Cardiac muscle cell (in vitro differentiated cells and primary cell): ENCODE results near the gene MYOM1. TPM values are rescaled to one million over a fixed set of nuclear protein-coding genes. Genes with fewer than 3 reads are reported as not detected.
A peak's percentile ranks its signal among the peaks of the same experiment; 100 is the strongest.

ENCODE experiments used
- DNase-seq, 2 donors: peaks; one replicate each; pipeline versions ENCODE4 v3.0.0 to v3.0.0-alpha.2; 2010 to 2017; ENCODE audit warnings: low read depth in 1 of 2, low spot score in 1 of 2
- H3K27ac ChIP-seq: fragments of 200-600 bp; sonication (generic); 2 replicates; pipeline ENCODE4 v1.5.1; 2016
- H3K27me3 ChIP-seq: fragments of 200-600 bp; sonication (generic); 2 replicates; pipeline ENCODE4 v1.6.0; 2016; ENCODE audit warnings: control low read depth
- H3K36me3 ChIP-seq: fragments of 200-600 bp; sonication (generic); 2 replicates; pipeline ENCODE4 v1.5.1; 2016; ENCODE audit warnings: control low read depth
- H3K4me1 ChIP-seq: fragments of 200-600 bp; sonication (generic); 2 replicates; pipeline ENCODE4 v1.8.1; 2017; ENCODE audit warnings: low read depth, mild to moderate bottlenecking, mixed run types
- H3K4me3 ChIP-seq: fragments of 200-600 bp; sonication (generic); 2 replicates; pipeline ENCODE4 v1.5.1; 2016; ENCODE audit warnings: mild to moderate bottlenecking
- H3K9me3 ChIP-seq: fragments of 200-600 bp; sonication (generic); 2 replicates; pipeline ENCODE4 v1.5.1; 2017; ENCODE audit warnings: low read depth, mild to moderate bottlenecking, control low read depth
- polyA plus RNA-seq: library from polyadenylated mRNA; unstranded; fragments of >200 nt; fragmentation: Nextera tagmentation; extraction: Ambion mirVana; gene quantifications from 2 replicates; pipeline ENCODE4 v1.2.1, GENCODE V29; 2016
- total RNA-seq: library from RNA; depleted of rRNA; stranded (reverse); fragments of >200 nt; gene quantifications from 2 replicates; pipeline ENCODE4 v1.2.3, GENCODE V29; 2016
- TF ChIP-seq, protein P1 (sequence below): IDR thresholded peaks from 2 replicates; pipeline ENCODE4 v1.5.1; 2012; ENCODE audit warnings: low read depth, mild to moderate bottlenecking, low read length

MYOM1 gene
- 209 and 219 TPM in 2 replicates for total RNA-seq
- polyA plus RNA-seq, result 182 and 194 TPM in 2 replicates

DNA sequence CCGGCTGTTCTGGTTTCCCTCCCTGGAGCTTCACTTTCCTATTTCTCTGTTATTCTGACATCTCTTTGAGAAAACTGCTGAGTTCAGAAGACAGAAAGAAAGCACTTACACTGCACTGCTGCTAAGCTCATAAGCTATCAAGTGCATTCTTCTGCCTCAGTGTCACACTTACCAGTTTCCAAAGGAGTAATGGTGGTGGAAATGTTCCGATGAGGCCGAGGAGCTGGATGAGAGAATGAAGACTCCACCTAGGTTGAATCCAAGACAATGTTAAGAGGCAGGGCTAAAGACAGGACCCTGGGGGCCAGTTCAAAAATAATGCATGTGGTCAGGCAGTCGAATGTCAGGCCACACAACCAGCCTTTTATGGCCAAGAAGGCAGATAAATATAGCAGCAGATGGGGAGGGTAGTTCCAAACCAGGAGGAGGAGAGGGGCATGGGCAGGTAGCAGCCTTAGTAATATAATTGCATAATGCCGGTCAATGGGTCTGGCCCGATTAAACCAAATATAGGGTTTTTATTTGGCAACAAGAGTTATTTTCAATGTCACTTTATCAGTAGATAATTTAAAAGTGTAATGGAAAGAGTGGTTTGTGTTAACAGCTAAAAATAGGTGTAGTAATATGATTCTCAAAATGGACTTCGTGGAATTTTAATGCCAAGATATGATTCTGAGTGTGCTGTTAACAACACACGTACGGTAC is at the start of gene MYOM1:
Gene MYOM1, minus strand, starts transcription at position 338 of the 705 bp plus-strand sequence. CDS start 4,745 bp downstream, outside the sequence.
- H3K9me3 ChIP-seq, result no peaks in the 10 kb centered on the region
- TF ChIP-seq, protein P1, sequence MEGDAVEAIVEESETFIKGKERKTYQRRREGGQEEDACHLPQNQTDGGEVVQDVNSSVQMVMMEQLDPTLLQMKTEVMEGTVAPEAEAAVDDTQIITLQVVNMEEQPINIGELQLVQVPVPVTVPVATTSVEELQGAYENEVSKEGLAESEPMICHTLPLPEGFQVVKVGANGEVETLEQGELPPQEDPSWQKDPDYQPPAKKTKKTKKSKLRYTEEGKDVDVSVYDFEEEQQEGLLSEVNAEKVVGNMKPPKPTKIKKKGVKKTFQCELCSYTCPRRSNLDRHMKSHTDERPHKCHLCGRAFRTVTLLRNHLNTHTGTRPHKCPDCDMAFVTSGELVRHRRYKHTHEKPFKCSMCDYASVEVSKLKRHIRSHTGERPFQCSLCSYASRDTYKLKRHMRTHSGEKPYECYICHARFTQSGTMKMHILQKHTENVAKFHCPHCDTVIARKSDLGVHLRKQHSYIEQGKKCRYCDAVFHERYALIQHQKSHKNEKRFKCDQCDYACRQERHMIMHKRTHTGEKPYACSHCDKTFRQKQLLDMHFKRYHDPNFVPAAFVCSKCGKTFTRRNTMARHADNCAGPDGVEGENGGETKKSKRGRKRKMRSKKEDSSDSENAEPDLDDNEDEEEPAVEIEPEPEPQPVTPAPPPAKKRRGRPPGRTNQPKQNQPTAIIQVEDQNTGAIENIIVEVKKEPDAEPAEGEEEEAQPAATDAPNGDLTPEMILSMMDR, result no peak
- DNase-seq, result peak in 1 of 2 donors; percentile 77
- peak within 1 kb of the TSS; percentile 56 for H3K4me3 ChIP-seq
- peak within 1 kb of the TSS; percentile 98 for H3K27ac ChIP-seq
- H3K4me1 ChIP-seq, result peaks cover 20% of the 10 kb centered on the region
- H3K36me3 ChIP-seq, result peaks cover 18% of the 10 kb centered on the region
- H3K27me3 ChIP-seq, result no peaks in the 10 kb centered on the region

DNA sequence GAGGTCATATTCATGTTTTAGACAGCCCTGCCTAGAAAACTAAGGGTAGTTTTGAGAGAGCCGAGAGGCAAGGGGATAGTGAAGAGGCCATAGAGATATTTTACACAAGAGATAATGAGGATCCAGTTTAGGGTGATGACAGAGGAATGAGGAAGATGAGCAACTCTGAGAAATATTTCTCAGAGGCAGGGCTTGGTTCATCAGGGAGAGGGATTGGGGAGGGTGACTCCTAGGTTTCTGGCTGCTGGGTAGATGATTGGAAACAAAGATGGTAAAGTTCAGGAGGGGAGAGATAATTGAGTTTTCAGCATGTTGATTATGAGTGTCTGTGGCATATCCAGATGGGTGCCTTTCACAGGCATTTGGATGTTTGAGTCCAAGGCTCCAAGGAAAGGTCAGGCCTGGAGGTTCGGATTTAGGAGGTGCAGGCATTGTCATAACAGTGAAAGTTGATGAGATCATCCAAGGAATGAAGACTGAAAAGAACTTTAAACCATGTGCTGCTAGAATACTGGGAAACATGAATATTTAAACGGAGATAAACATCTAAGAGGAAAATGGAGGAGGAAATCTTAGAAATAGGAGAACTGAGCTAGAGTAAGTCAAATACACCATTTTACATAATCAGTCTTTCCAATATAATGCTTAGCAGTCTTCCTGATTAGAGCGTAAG is 49.6 kb upstream of the MYOM1 start:
- Histone ChIP-seq H3K27me3 (no peaks in the 10 kb centered on the region), H3K4me3 (no peak overlapping the region), H3K27ac (no peak overlapping the region), H3K4me1 (peaks cover 5% of the 10 kb centered on the region), H3K9me3 (no peaks in the 10 kb centered on the region), H3K36me3 (no peaks in the 10 kb centered on the region)
- TF ChIP-seq, protein P1, result no peak
- DNase-seq, result no peak

DNA sequence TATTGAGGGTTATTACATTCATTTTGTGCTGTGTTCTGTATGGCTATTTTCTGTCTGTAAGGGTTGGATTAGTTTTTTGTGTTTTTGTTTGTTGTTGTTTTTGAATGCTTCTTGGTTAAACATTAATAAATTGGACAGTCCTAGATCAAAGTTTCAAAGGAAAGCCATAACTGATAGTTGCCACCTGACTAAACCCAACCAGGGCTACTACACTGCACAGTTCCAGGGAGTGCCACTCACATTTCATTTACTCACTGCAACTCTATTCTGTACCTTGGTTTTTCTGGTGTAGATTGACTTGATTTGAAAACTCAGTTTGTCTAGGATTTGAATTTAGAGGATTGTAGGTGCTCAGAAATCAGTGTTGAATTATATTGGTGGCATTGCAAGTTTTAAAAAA is 48.5 kb upstream of the MYOM1 start:
- no peak for DNase-seq
- TF ChIP-seq, protein P1, result no peak
- H3K27me3 ChIP-seq, result no peaks in the 10 kb centered on the region
- no peaks in the 10 kb centered on the region for H3K9me3 ChIP-seq
- H3K36me3 ChIP-seq, result no peaks in the 10 kb centered on the region
- H3K4me3 ChIP-seq, result no peak overlapping the region
- H3K27ac ChIP-seq, result no peak overlapping the region
- peaks cover 12% of the 10 kb centered on the region for H3K4me1 ChIP-seq

DNA sequence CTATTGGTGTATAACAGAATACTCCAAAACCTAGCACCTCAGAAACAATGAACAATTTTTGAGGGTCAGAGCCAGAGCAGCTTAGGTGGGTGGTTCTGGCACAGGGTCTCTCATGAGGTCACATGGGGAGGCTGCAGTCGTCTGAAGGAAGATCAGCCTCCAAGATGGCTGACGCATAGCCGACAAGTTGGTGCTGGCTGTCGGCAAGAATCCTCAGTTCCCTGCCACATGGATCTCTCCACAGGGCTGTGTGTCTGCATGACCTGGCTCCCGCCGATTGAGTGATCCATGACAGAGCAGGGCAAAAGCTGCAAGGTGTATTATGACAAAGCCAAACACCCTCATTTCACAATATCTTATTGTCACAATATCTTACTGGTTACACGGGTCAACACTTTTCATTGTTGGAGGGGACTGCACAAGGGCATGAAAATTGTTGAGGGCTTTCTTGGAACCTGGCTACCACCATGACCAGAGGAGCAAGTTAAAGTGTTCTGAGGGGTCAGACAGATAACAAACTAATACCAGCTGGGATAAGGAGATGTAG is 46.4 kb upstream of the MYOM1 start:
- no peaks in the 10 kb centered on the region for H3K9me3 ChIP-seq
- no peak overlapping the region for H3K27ac ChIP-seq
- H3K36me3 ChIP-seq, result no peaks in the 10 kb centered on the region
- H3K4me1 ChIP-seq, result peaks cover 17% of the 10 kb centered on the region
- TF ChIP-seq, protein P1, result no peak
- H3K27me3 ChIP-seq, result no peaks in the 10 kb centered on the region
- no peak overlapping the region for H3K4me3 ChIP-seq
- DNase-seq, result no peak

DNA sequence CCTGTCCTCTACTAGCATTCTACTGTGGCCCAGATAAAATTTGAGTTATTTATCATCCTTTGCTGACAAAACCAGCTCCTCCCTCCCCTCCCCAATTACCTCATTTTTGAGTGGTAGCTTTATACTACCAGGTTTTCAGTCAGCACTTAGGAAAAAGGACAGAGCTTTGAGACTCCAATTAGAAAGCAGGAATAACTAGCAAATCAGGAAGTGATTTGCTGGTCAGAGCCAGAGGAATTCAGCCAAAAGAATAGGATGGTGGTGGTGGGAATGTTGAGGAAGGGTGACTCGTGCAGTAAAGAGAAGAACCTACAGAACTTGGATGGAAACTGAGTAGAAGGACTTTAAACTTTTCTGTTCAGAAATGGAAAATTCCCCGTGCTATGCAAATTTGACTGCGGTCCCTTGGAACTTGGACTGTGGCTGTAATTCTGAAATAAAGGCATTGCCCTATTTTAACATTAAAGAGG is 45.8 kb upstream of the MYOM1 start:
- H3K27me3 ChIP-seq, result no peaks in the 10 kb centered on the region
- H3K36me3 ChIP-seq, result no peaks in the 10 kb centered on the region
- H3K4me3 ChIP-seq, result no peak overlapping the region
- peaks cover 22% of the 10 kb centered on the region for H3K4me1 ChIP-seq
- no peaks in the 10 kb centered on the region for H3K9me3 ChIP-seq
- peak in 1 of 2 donors; percentile 40 for DNase-seq
- TF ChIP-seq, protein P1, result no peak
- no peak overlapping the region for H3K27ac ChIP-seq
